Activated effector memory CD4-positive, alpha-beta T cell treated with anti-CD3 and anti-CD28 coated beads, Interleukin-2, amount 50 U/mL, for 16 hours (primary cell): ENCODE data around the gene PELI2.

Experiments used
- DNase-seq: peaks from one replicate; pipeline ENCODE4 v3.0.0-alpha.2; 2020

Gene PELI2

GRCh38 chr14:56262530-56262929 lies 144.3 kb downstream of the PELI2 start:
- DNase-seq: no peak

- DNase-seq: no peak
Observed at GRCh38 chr14:56268039-56268438, 149.8 kb downstream of the PELI2 start.

- DNase-seq: no peak
Observed at GRCh38 chr14:56268673-56269072, 150.5 kb downstream of the PELI2 start.

GRCh38 chr14:56270921-56271320 lies 152.7 kb downstream of the PELI2 start:
- DNase-seq: no peak

- DNase-seq: no peak
Observed at GRCh38 chr14:56271970-56272369, 153.8 kb downstream of the PELI2 start.

GRCh38 chr14:56273155-56273554 lies 154.9 kb downstream of the PELI2 start:
- DNase-seq: no peak

- DNase-seq: no peak
Observed at GRCh38 chr14:56273951-56274350, 155.7 kb downstream of the PELI2 start.

- DNase-seq: no peak
Observed at GRCh38 chr14:56274556-56274955, 156.3 kb downstream of the PELI2 start.

- no peak for DNase-seq
Observed at GRCh38 chr14:56276108-56276507, 157.9 kb downstream of the PELI2 start.

- DNase-seq: no peak
Observed at GRCh38 chr14:56278383-56278782, 160.2 kb downstream of the PELI2 start.

- no peak for DNase-seq
Observed at GRCh38 chr14:56280843-56281242, 162.6 kb downstream of the PELI2 start.

- no peak for DNase-seq
Observed at GRCh38 chr14:56282179-56282578, 164.0 kb downstream of the PELI2 start.

GRCh38 chr14:56284641-56285040 lies 166.4 kb downstream of the PELI2 start:
- no peak for DNase-seq

- DNase-seq: no peak
Observed at GRCh38 chr14:56289155-56289554, 170.9 kb downstream of the PELI2 start.

- no peak for DNase-seq
Observed at GRCh38 chr14:56290195-56290594, 172.0 kb downstream of the PELI2 start.

GRCh38 chr14:56292970-56293369 lies 174.8 kb downstream of the PELI2 start:
- no peak for DNase-seq

GRCh38 chr14:56293506-56293905 lies 175.3 kb downstream of the PELI2 start:
- DNase-seq: no peak

- DNase-seq: no peak
Observed at GRCh38 chr14:56294128-56294527, 175.9 kb downstream of the PELI2 start.

- DNase-seq: no peak
Observed at GRCh38 chr14:56295743-56296142, 177.5 kb downstream of the PELI2 start.

- no peak for DNase-seq
Observed at GRCh38 chr14:56297449-56297848, 179.2 kb downstream of the PELI2 start.

- DNase-seq: no peak
Observed at GRCh38 chr14:56299306-56299984, 181.2 kb downstream of the PELI2 start.

- no peak for DNase-seq
Observed at GRCh38 chr14:56300495-56300894, 182.3 kb downstream of the PELI2 start.

- DNase-seq: no peak
Observed at GRCh38 chr14:56304456-56304855, 186.2 kb downstream of the PELI2 start.

- no peak for DNase-seq
Observed at GRCh38 chr14:56309198-56309597, 191.0 kb downstream of the PELI2 start.

- no peak for DNase-seq
Observed at GRCh38 chr14:56310643-56311042, 192.4 kb downstream of the PELI2 start.
